Gastrocnemius medialis (tissue), 4 donors: ENCODE data around the gene CCN5.

Experiments used
- POLR2A ChIP-seq, 2 donors: fragments of 450-650 bp; IDR thresholded peaks; one replicate each; pipeline ENCODE4 v1.6.1; 2017; ENCODE audit warnings: antibody characterized with exemption in 2 of 2, mild to moderate bottlenecking in 2 of 2, moderate library complexity in 2 of 2
- TF ChIP-seq, protein P1 (sequence below), 5 experiments: fragments of 450-650 bp in 3 of 5; fragments of 200-600 bp in 2 of 5; sonication (generic) in 2 of 5; IDR thresholded peaks in 4 of 5; conservative IDR thresholded peaks in 1 of 5; 1 replicate in 4 of 5; 2 replicates in 1 of 5; pipeline ENCODE4 v1.5.1; 2016 to 2019; ENCODE audit warnings: antibody characterized with exemption in 5 of 5, mild to moderate bottlenecking in 3 of 5, moderate library complexity in 3 of 5

DNA sequence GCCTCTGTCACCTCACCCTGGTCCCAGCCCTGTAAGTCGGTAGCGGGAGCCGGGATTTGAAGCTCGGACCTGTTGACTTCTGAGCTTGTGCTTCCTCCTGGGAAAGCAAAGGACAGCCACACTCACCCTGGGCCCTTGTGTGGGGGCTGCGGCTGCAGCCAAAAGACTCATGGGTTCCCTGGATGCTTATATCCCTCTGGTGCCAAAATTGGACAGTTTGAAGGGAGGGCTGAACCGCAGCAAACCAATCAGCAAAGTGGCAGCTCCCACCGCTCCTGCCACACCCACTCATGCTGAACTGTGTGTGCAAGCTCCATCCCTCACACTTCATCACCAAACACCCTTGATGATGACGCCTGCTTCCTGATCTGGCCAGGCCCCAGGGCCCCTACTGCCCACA lies 3.9 kb upstream of the CCN5 start:
- TF ChIP-seq, protein P1, sequence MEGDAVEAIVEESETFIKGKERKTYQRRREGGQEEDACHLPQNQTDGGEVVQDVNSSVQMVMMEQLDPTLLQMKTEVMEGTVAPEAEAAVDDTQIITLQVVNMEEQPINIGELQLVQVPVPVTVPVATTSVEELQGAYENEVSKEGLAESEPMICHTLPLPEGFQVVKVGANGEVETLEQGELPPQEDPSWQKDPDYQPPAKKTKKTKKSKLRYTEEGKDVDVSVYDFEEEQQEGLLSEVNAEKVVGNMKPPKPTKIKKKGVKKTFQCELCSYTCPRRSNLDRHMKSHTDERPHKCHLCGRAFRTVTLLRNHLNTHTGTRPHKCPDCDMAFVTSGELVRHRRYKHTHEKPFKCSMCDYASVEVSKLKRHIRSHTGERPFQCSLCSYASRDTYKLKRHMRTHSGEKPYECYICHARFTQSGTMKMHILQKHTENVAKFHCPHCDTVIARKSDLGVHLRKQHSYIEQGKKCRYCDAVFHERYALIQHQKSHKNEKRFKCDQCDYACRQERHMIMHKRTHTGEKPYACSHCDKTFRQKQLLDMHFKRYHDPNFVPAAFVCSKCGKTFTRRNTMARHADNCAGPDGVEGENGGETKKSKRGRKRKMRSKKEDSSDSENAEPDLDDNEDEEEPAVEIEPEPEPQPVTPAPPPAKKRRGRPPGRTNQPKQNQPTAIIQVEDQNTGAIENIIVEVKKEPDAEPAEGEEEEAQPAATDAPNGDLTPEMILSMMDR (IDR thresholded peaks at IDR 0.05 in 4 of 5, conservative IDR thresholded peaks at IDR 0.05 in 1 of 5) = no peak
- no peak for TF ChIP-seq POLR2A (IDR thresholded peaks at IDR 0.05)
